ENCODE data around the gene BMP3.

Gene BMP3

GRCh38 chr4:81069706-81070331 lies 39.3 kb downstream of the BMP3 start:
- TF ChIP-seq CTCF (IDR thresholded peaks at IDR 0.05) = peak; percentile 90

GRCh38 chr4:81071013-81071412 lies 40.5 kb downstream of the BMP3 start:
- no peak for TF ChIP-seq CTCF (IDR thresholded peaks at IDR 0.05)

DNA sequence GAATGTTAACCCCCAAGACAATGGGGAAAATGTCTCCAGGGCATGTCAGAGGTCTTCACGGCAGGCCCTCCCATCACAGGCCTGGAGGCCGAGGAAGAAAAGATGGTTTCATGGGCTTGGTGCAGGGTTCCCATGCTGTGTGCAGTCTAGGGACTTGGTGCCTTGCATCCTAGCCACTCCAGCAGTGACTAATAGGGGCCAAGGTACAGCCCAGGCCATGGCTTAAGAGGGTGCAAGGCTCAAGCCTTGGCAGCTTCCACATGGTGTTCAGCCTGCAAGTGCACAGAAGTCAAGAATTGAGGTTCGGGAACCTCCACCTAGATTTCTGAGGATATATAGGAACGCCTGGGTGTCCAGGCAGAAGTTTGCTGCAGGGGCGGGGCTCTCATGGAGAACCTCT lies 50.6 kb downstream of the BMP3 start:
- TF ChIP-seq CTCF (IDR thresholded peaks at IDR 0.05) = no peak

DNA sequence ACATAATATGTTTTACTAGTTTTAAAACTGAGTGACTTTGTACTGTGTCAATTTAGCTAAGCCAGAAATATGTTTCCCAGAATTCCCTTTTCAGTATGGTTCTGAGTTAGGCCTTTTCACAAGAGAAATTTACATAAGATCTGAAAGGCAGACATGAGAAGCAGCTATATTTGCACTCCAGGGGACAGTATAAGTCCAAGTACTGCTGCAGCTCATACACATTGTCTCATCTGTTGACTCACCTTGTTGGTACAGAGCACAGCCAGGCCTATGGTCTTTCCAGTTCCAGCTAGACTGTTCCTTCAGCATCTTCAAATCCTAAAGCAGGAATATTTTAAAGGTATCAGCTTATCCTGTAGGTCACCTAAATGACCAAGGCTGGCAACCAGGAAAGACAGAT lies 53.5 kb downstream of the BMP3 start:
- peak; percentile 61 for TF ChIP-seq CTCF (IDR thresholded peaks at IDR 0.05)

GRCh38 chr4:81084634-81085033 lies 54.1 kb downstream of the BMP3 start:
- TF ChIP-seq CTCF (IDR thresholded peaks at IDR 0.05) = no peak

- TF ChIP-seq CTCF (IDR thresholded peaks at IDR 0.05) = no peak
Observed at GRCh38 chr4:81085291-81085690, 54.8 kb downstream of the BMP3 start.

DNA sequence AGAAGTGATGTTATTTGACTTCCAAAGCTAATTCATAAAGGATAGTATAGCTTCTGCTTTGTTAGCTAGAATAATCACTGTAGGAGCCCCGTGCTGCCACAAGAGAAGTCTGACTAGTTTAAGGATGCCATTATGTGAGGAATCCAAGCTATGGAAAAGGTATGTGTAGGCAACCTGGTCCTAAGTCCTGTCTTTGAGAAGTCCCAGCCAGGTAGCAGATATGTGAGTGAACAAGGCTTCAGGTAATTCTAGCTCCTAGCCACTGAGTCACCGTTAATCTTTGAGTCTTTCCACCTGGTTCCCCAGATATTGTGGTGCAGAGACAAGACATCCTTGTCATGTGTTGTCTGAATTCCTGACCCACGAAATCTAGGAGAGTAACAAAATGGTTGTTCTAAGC lies 55.5 kb downstream of the BMP3 start:
- TF ChIP-seq CTCF (IDR thresholded peaks at IDR 0.05) = no peak

Measured in LNCAP (cell line).